Limb (tissue), 2 donors: ENCODE results near the gene LGI4.

Experiments
- DNase-seq, 2 donors: peaks; one replicate each; pipeline ENCODE4 v3.0.0-alpha.2; 2016; ENCODE audit errors: extremely low spot score in 2 of 2

Gene LGI4

GRCh38 chr19:35088131-35088913, 46.5 kb downstream of the LGI4 start:
- DNase-seq, result no peak

DNA sequence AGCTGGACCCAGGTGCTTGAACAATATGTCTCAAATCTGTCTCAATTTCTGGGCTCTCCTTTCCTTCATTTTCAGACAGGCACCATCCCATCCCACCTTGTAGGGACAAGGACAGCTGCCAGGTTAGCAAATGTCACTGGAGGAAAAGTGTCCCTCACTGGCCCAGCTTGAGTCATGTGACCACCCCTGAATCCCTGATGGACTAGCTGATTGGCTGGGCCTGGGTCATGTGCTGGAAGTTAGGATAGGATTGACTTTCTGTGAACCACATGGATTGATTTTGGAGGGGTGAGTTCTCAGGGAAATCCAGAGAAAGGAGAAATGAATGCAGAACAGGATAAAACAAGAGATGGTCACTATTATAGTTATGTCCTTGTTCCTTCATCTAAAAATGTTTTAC, 47.5 kb downstream of the LGI4 start:
- no peak for DNase-seq

DNA sequence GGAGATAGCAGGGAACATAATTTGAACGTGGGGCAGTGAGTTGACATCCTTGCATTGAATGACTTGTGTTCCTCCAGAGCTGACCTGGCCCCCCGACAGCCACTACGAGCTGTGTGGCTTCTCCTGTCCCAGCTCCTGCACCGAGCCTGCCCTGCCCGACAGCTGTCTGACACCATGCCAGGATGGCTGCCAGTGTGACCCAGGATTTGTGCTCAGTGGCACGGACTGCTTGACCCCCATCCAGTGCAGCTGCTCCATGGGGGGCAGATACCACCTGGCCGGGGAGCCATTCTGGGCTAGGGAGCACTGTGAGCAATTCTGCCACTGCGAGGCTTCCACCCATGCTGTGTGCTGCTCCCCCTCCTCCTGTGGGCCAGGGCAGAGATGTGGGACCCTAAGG, 48.4 kb downstream of the LGI4 start:
- no peak for DNase-seq

GRCh38 chr19:35085947-35086346, 48.9 kb downstream of the LGI4 start:
- DNase-seq, result no peak

GRCh38 chr19:35084509-35084762, 50.4 kb downstream of the LGI4 start:
- no peak for DNase-seq

DNA sequence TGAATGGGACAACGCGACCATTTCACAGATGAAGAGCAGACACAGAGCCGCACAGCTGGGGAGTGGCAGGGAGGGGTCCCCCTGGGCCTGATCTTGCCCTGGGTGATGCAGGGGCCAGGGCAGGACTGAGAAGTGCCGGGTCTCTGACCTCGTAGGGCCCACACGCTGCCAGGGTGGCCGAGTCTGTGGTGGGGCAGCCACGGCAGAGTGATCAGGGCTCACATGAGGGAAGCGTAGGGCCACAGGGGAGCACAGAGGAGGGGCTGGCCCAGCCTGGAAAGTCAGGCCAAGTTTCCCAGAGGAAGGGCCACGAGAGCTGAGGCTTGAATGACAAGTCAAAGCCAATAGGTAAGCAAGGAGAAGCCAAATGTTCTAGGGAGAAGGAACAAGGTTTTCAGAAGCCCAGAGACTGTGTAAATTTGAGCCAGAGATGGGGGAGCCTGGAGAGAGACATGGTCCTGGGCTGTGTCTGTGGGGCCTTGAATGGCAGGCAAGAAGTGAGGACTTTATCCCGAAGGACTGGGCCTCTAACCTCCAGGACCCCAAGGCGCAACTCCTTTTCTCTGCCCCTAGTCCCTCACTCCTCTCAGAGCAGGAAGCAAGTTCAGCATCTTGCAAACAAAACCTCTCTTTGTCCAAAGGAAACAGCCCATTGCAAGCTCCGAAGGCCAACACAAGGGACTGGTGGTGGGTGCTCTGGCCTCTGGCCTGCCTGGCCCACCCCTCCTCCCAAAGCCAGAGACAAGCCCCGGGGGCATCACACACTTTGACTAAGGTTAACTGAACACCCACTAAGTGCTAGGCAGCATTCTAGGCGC, 51.0 kb downstream of the LGI4 start:
- DNase-seq, result no peak

- DNase-seq, result no peak
Measured at GRCh38 chr19:35081201-35081600, 53.7 kb downstream of the LGI4 start.

GRCh38 chr19:35080613-35081170, 54.2 kb downstream of the LGI4 start:
- no peak for DNase-seq

DNA sequence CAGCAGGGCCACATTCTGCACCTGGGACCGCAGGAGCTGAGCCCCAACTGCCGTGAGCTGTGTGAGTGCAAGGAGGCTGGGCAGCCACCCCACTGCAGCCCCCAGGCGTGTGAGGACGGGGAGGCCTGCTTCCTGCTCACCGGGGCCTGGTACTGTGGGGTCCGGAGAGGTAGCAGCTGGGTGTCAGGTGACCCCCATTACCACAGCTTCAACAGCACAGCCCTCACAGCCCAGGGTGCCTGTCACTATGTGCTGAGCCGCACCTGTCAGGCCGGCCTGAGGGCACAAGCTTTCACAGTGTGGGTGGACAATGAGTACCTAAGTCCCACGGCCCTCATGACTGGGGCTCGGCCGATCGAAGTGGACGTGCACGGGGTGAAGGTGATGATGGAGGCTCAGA, 55.0 kb downstream of the LGI4 start:
- DNase-seq, result no peak

GRCh38 chr19:35077411-35078223, 57.2 kb downstream of the LGI4 start:
- no peak for DNase-seq

DNA sequence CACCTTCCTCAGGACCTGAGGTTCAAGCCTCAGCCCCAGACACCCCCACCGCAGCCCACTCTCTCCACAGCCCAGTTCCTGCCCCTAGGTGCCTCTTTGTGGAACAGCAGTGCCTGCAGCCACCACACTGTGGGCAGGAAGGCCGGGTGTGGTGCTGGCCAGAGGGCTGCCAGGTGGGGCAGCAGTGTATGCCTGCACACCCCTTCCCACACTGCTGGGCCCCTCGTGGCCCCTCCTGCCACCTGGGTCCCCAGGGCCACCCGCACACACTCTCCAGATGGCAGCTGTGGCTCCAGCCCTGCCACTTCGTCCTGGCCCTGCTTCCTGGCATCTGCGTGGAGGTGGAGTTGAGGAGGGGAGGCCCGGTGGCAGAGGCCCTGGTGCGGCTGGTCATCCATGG, 58.2 kb downstream of the LGI4 start:
- DNase-seq, result no peak

DNA sequence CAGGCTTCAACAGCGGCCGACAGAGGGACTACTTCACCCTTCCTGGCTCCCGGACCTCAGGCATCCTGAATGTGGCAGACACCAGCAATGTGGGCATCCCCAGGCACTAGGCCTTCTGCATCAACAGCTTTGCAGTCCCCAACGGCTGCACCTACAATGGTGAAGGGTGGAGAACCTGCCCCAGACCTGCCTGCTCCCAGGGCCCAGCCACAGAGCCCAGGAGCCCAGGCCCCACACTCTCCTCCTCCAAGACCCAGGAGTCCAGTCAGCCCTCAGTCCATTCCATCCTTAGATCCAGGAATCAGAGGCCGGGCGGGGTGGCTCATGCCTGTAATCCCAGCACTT, 58.9 kb downstream of the LGI4 start:
- no peak for DNase-seq

DNA sequence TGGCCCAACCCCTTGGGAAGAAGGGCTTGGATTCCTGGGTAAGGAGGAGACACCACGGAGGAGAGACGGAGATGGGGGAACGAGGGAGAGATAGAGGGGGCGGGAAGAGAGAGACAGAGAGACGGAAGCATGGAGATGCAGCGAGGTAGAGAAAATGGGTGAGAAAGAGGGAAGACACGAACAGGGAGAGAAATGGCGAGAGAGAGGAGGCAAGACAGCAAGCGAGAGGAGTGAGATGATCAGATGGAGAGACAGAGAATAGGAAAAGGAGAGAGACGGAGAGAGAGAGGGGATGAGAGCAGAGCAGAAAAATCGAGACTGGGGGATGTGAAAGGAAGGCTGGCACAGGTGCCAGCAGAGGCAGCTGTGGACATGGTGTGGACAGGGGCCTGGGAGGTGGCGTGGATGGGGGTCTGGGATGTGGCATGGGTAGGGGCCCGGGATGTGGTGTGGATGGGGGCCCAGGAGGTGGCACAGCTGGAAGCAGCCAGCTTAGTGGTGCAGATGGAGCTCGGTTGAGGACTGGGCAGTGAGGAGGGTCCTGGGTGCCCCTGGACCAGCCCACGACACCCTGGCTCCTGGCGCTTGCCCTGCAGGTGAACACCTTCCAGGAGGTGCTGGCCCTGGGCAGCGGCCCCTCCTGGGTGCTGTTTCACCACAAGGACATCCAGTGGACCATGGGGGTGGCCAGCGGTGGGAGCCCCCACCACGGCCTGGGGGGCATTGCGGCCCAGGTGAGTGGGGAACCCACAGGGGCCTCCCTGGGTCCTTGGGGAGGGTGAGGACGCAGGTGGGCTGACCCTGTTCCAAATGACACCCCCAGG, 59.4 kb downstream of the LGI4 start:
- DNase-seq, result no peak
